Skeletal muscle satellite cell (primary cell): ENCODE results near the gene TRAFD1.
"Not testable (repeated sequence)": the region's sequence is repeated elsewhere in the genome, so short reads cannot be mapped to it uniquely, and the experiment has no call there.

Experiments
- H3K27me3 ChIP-seq: 2 replicates; pipeline ENCODE4 v1.7.0; 2013; ENCODE audit warnings: low read length; ENCODE audit not compliant: control insufficient read depth, insufficient read depth
- H3K36me3 ChIP-seq: 2 replicates; pipeline ENCODE4 v1.7.0; 2013; ENCODE audit warnings: mild to moderate bottlenecking, control low read depth, low read length; ENCODE audit not compliant: insufficient read depth
- H3K4me1 ChIP-seq: 2 replicates; pipeline ENCODE4 v1.7.0; 2013; ENCODE audit warnings: low read length; ENCODE audit not compliant: control insufficient read depth, insufficient read depth
- H3K4me2 ChIP-seq: 2 replicates; pipeline ENCODE4 v1.7.0; 2013; ENCODE audit warnings: mild to moderate bottlenecking, low read length
- H3K4me3 ChIP-seq: 2 replicates; pipeline ENCODE4 v1.7.0; 2013; ENCODE audit warnings: low read length
- H3K9ac ChIP-seq: 2 replicates; pipeline ENCODE4 v1.7.0; 2013; ENCODE audit warnings: mild to moderate bottlenecking, low read depth, low read length, moderate library complexity
- H3K9me3 ChIP-seq: replicated peaks from 2 replicates; pipeline ENCODE4 v1.7.0; 2013; ENCODE audit warnings: mild to moderate bottlenecking, control low read depth, low read length

Gene TRAFD1

DNA sequence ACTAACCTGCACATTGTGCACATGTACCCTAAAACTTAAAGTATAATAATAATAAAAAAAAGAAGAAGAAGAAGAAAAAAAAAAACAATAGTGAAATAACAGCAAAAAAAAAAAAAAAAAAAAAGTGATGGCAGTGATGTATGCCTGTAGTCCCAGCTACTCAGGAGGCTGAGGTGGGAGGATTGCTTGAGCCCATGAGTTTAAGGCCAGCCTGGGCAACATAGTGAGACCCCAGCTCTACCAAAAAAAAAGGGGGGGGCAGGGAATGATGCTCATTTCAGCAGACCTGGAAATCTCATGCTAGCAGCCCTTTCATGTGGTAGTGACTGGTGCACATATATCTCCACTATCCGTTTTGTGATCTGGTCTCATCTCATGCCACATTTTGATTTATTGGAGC, 20.8 kb downstream of the TRAFD1 start:
- Histone ChIP-seq H3K4me2 (no peak overlapping the region), H3K4me3 (no peak overlapping the region), H3K4me1 (no peaks in the 10 kb centered on the region), H3K9ac (no peak overlapping the region), H3K36me3 (peaks cover 55% of the 10 kb centered on the region), H3K9me3 (no peaks in the 10 kb centered on the region), H3K27me3 (no peaks in the 10 kb centered on the region)

- no peak overlapping the region for H3K4me2 ChIP-seq
- no peak overlapping the region for H3K4me3 ChIP-seq
- H3K4me1 ChIP-seq: no peaks in the 10 kb centered on the region
- H3K36me3 ChIP-seq: peaks cover 61% of the 10 kb centered on the region
- no peaks in the 10 kb centered on the region for H3K9me3 ChIP-seq
- no peak overlapping the region for H3K9ac ChIP-seq
- no peaks in the 10 kb centered on the region for H3K27me3 ChIP-seq
These were observed 22.7 kb downstream of the TRAFD1 start for GRCh38 chr12:112148031-112148513.

GRCh38 chr12:112149596-112149995, 24.2 kb downstream of the TRAFD1 start:
- Histone ChIP-seq H3K4me1 (no peaks in the 10 kb centered on the region), H3K4me3 (no peak overlapping the region), H3K4me2 (no peak overlapping the region), H3K27me3 (no peaks in the 10 kb centered on the region), H3K9me3 (no peaks in the 10 kb centered on the region), H3K9ac (no peak overlapping the region), H3K36me3 (peaks cover 62% of the 10 kb centered on the region)

GRCh38 chr12:112151766-112152541, 26.6 kb downstream of the TRAFD1 start:
- no peaks in the 10 kb centered on the region for H3K4me1 ChIP-seq
- H3K27me3 ChIP-seq: no peaks in the 10 kb centered on the region
- H3K4me2 ChIP-seq: no peak overlapping the region
- no peak overlapping the region for H3K9ac ChIP-seq
- no peaks in the 10 kb centered on the region for H3K9me3 ChIP-seq
- no peak overlapping the region for H3K4me3 ChIP-seq
- peaks cover 52% of the 10 kb centered on the region for H3K36me3 ChIP-seq

GRCh38 chr12:112153181-112153892, 28.0 kb downstream of the TRAFD1 start:
- Histone ChIP-seq H3K4me1 (no peaks in the 10 kb centered on the region), H3K36me3 (peaks cover 47% of the 10 kb centered on the region), H3K4me3 (no peak overlapping the region), H3K4me2 (no peak overlapping the region), H3K9ac (no peak overlapping the region), H3K9me3 (no peaks in the 10 kb centered on the region), H3K27me3 (no peaks in the 10 kb centered on the region)

DNA sequence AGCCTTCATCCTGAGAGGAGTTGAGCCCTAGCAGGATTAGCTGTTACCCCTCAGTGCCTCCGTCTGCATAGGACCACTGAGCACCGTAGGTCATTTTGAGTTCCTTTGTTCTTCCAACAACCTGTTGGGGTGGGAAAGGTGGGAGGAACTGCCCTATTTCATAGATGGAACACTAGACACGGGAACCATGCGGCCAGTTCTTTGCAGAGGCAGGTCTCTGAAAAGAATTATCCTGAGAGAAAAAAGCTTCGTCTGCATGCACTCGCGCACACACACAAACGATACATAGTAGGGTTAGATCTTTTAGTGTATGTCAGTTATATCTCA, 28.5 kb downstream of the TRAFD1 start:
- no peaks in the 10 kb centered on the region for H3K27me3 ChIP-seq
- H3K4me1 ChIP-seq: no peaks in the 10 kb centered on the region
- H3K4me3 ChIP-seq: no peak overlapping the region
- no peak overlapping the region for H3K9ac ChIP-seq
- H3K9me3 ChIP-seq: no peaks in the 10 kb centered on the region
- H3K36me3 ChIP-seq: peaks cover 43% of the 10 kb centered on the region
- no peak overlapping the region for H3K4me2 ChIP-seq

GRCh38 chr12:112158461-112159145, 33.2 kb downstream of the TRAFD1 start:
- H3K9me3 ChIP-seq, H3K4me2 ChIP-seq, H3K9ac ChIP-seq, H3K4me1 ChIP-seq, H3K4me3 ChIP-seq, H3K27me3 ChIP-seq: not testable (repeated sequence)
- H3K36me3 ChIP-seq: peaks cover 35% of the 10 kb centered on the region

- Histone ChIP-seq H3K4me3 (no peak overlapping the region), H3K9ac (no peak overlapping the region), H3K9me3 (no peaks in the 10 kb centered on the region), H3K4me2 (no peak overlapping the region), H3K36me3 (peaks cover 32% of the 10 kb centered on the region), H3K4me1 (no peaks in the 10 kb centered on the region), H3K27me3 (no peaks in the 10 kb centered on the region)
These were observed 33.8 kb downstream of the TRAFD1 start for GRCh38 chr12:112159146-112159541.

DNA sequence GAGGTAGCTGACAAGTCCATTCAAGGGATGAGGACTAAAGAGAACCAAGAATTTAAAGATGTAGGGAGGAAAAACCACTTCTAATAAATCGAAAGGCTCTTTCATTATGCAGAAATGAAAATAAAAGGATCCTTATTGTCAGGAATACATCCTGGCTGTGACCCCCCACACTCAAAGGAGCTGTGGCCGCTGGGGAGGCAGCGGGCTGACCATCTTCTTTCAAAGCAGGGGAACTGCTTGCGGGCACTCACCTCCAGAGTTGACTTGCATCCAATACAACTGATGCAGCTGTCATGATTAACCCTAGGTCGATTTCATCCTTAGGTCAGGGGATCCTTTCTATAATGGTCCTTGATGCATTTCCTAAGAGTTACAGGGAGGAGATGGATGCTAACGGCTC, 35.3 kb downstream of the TRAFD1 start:
- Histone ChIP-seq H3K27me3 (no peaks in the 10 kb centered on the region), H3K9me3 (no peaks in the 10 kb centered on the region), H3K4me1 (no peaks in the 10 kb centered on the region), H3K9ac (no peak overlapping the region), H3K4me3 (no peak overlapping the region), H3K36me3 (peaks cover 33% of the 10 kb centered on the region), H3K4me2 (no peak overlapping the region)

DNA sequence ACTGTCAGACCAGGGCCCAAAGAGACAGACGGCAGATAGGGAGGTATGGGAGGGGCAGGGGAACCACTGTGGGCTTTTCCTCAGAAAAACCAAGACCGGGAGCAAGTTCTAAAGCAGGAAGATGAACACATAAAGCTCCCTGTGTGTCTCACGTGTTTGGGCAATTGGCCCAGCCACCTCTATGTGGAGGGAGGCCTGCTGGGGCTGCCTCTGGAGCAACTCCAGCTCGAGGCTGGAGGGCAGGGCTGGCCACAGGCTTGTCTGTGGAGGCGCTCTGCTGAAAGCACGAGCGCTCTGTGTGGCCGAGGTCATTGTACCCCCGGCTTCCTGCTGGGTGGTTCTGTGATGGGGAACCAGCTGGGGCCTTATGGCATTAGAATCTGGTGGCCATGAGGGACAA, 36.4 kb downstream of the TRAFD1 start:
- H3K4me2 ChIP-seq: no peak overlapping the region
- H3K27me3 ChIP-seq: no peaks in the 10 kb centered on the region
- H3K9me3 ChIP-seq: no peaks in the 10 kb centered on the region
- no peak overlapping the region for H3K9ac ChIP-seq
- no peaks in the 10 kb centered on the region for H3K4me1 ChIP-seq
- peaks cover 33% of the 10 kb centered on the region for H3K36me3 ChIP-seq
- no peak overlapping the region for H3K4me3 ChIP-seq

DNA sequence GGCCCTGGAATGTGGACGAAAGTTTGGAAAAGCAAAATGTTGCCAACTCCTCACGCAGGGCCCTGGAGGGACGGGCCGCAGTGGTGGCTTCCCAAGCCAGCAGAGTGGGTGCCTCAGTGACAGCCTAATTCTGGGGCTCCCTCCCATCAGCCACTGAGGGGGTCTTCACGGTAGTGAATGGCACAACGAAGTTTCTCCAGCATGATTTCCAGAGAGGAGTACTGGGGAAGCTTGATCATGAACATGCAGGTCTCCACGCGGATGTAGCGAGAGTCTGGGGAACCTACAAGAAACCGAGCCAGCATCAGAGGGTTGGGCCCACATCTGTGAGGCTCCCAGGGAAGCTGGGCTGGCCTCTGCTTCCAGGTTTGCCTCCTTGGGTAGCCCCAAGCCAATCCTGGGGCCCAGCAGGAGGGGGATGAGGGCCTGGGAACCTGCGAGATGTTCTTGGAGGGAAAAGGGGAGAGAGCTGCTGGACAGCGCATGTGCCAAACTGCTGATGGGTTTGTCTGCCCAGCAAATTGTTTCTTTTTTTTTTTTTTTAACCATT, 37.0 kb downstream of the TRAFD1 start:
- H3K4me1 ChIP-seq: no peaks in the 10 kb centered on the region
- no peaks in the 10 kb centered on the region for H3K9me3 ChIP-seq
- peaks cover 33% of the 10 kb centered on the region for H3K36me3 ChIP-seq
- no peaks in the 10 kb centered on the region for H3K27me3 ChIP-seq
- no peak overlapping the region for H3K4me2 ChIP-seq
- H3K4me3 ChIP-seq: no peak overlapping the region
- H3K9ac ChIP-seq: no peak overlapping the region
